SKM-1 treated with dmso at 0.1 percent for 144 hours (cell line): Measurements from ENCODE around the gene GUCD1.
"Not testable (repeated sequence)": the region's sequence is repeated elsewhere in the genome, so short reads cannot be mapped to it uniquely, and the experiment has no call there.

Experiments used
- DNase-seq: peaks from one replicate; lab custom pipeline; 2025; ENCODE audit not compliant: unreplicated experiment; lab: John Stamatoyannopoulos, UW

The GUCD1 gene

GRCh38 chr22:24554313-24555164 lies at the start of gene GUCD1:
Gene GUCD1, minus strand, starts transcription at chr22:24555138. Its CDS starts 147 bp downstream, at chr22:24554991.
- no peak for DNase-seq

GRCh38 chr22:24603770-24604629 lies 49.1 kb upstream of the GUCD1 start:
- peak; percentile 41 for DNase-seq

GRCh38 chr22:24602847-24603769 lies 48.2 kb upstream of the GUCD1 start, which contains the start of gene GGT1:
Gene GGT1, plus strand, starts transcription at chr22:24603193. Its CDS starts 7,889 bp downstream, at chr22:24611082.
- not testable (repeated sequence) for DNase-seq

GRCh38 chr22:24602105-24602749 lies 47.3 kb upstream of the GUCD1 start:
- not testable (repeated sequence) for DNase-seq

GRCh38 chr22:24601217-24602104 lies 46.5 kb upstream of the GUCD1 start:
- DNase-seq: peak; percentile 58

- not testable (repeated sequence) for DNase-seq
These were observed 45.2 kb upstream of the GUCD1 start for GRCh38 chr22:24599958-24600715.

GRCh38 chr22:24599514-24599913 lies 44.6 kb upstream of the GUCD1 start:
- DNase-seq: no peak

GRCh38 chr22:24597076-24597475 lies 42.1 kb upstream of the GUCD1 start:
- not testable (repeated sequence) for DNase-seq

GRCh38 chr22:24595863-24596262 lies 40.9 kb upstream of the GUCD1 start:
- DNase-seq: no peak

- DNase-seq: no peak
These were observed 40.3 kb upstream of the GUCD1 start for GRCh38 chr22:24595228-24595627.

- no peak for DNase-seq
These were observed 39.7 kb upstream of the GUCD1 start for GRCh38 chr22:24594569-24595120.

GRCh38 chr22:24593836-24594568 lies 39.1 kb upstream of the GUCD1 start:
- no peak for DNase-seq

- not testable (repeated sequence) for DNase-seq
These were observed 38.6 kb upstream of the GUCD1 start for GRCh38 chr22:24593559-24593835.

- DNase-seq: peak; percentile 53
These were observed 38.1 kb upstream of the GUCD1 start, which contains the start of gene LRRC75B for GRCh38 chr22:24592851-24593558. Gene LRRC75B, minus strand, starts transcription at chr22:24593073. Its CDS starts 34 bp downstream, at chr22:24593039.

- no peak for DNase-seq
These were observed 37.3 kb upstream of the GUCD1 start for GRCh38 chr22:24592058-24592850.

GRCh38 chr22:24591286-24591830 lies 36.4 kb upstream of the GUCD1 start:
- no peak for DNase-seq
